A549 treated with CORT108297 at 1 μM for 4 hours (cell line): Measurements from ENCODE around the gene PIAS1. TPM values are rescaled to one million over a fixed set of nuclear protein-coding genes. Genes with fewer than 3 reads are reported as not detected.

Source experiments
- total RNA-seq: library from RNA; stranded (reverse); fragments of 200-300 nt; extraction: Qiagen RNA extraction; gene quantifications from 5 replicates; pipeline ENCODE4 v1.2.3, GENCODE V29; 2022

PIAS1 gene
- 16.5 to 21.1 TPM (median 19.0 TPM) in 5 replicates for total RNA-seq

DNA sequence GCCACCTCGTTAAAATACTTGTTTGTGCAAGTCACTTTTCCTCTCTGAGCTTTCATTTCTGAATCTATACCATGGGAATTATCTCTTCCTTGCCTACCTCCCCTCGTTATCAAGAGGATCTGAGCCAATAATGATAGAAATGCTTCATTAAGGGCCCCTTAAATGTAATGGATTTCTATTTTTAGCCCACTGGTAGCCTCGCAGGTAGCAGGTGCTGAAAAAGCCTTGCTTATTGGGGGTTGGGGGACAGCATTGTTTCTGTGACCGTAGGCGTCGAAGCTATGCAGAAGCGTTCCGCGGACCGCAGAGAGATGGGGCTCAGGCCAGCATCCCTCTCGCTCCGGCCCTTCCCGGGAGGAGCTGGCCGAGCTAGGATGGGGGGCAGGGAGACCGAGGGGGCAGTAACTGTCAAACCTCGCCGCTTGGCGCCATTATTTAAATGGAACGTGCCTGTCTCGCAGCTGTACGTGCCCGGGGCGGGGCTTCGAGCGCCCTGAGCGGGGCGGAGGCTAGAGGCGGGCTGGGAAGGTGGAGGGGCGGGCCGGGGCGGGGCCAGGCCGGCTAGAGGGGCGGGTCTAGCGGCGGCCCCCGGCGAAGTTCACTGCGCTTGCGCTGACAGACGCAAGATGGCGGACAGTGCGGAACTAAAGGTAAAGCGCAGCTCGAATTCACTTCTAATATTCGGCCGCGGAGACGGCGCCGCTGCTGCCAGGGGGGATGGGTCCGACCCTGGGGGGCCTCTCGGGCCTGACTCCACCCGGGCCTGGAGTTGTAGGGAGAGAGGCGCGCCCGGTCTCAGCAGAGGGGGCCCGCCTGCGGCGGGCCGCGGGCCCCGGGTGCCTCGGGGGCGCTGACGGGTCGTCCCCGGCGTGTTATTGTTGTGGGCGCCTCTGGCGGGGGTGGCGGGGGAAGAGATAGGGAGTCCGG, at the start of gene PIAS1:
TSS of gene PIAS1 (plus strand) at position 615 of the 927 bp plus-strand sequence. CDS start at position 627, 12 bp downstream.

DNA sequence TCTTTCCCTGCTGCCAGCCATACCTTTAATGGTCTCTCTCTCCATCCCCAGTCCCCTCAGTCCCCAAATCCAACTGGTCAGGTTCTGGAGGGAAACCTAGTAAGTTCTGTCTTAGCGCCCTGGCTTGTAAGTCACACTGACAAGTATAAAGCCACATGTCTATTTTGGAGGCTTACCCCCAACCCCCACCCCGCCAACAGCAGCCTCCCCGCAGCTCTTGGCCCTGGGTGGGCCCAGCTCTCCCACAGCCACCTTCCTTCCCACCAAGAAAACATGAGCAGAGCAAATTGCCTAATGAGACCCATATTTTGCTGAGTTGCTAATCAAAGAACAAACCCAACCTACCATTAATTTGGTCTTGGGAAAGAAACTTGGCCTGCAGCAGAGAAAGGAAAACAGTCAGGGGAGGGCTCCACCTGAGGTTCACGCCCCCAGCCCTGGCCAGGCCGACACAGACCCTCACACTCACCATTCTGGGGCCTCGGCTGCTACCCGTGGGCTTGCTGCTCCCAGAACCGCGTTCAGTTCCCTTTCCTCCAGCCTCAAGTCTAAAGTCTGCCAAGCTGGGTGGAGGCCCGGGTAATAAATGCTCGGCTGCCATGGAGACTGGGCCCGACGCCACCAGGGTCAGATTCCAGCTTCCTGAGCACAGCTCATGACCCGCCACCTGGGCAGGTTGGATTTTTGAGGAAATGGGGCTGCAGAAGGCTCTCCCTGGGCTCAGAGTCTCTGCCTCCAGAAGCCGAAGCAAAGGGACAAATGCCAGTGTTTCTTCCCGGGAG, 150.9 kb downstream of the PIAS1 start, which contains the start of gene CALML4:
TSS of gene CALML4 (minus strand) at position 557 of the 782 bp plus-strand sequence. CDS start at position 472, 85 bp downstream.

DNA sequence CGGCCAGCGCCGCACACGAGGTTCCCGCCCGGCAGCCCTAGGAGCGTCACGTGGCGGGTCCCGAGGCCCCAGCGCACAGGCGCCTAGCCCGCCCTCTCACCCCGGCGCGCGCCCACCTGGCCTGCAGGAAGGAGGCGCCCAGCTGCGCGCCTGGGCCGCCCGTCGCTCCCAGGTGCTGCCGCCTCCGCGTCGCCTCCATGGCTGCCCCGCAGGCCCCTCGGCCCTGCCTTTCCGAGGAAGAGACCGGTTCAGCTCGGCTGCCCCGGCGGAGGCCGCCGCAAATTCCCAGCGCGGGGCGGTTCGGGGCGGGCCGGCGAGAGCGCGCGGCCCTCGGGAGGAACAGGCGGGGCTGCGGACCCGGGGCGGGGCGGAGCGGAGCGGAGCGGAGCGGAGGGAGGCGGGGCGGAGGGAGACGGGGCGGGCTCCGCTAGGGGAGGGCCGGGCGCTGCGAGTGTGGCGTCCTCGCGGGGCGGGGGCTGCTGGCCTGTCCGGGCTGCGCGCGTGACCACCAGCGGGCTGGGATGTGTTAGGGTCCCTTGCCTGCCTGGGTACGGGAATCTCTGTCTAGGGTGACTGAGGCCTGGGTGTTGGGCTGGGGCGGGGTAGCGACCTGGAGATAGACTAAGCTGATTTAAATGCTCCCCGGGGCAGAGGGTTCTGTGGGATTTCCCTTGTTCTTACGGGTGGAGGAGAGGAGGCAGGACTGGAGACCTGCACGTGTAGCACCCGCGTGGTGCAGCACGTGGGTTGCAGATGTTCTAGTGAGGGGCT, 175.5 kb downstream of the PIAS1 start, which contains the start of gene CLN6:
TSS of gene CLN6 (minus strand) at position 343 of the 771 bp plus-strand sequence. CDS start at position 199, 144 bp downstream.

Other genes starting within 250 kb of the PIAS1 start
- 0.02 to 0.05 TPM (median 0.04 TPM) in 4 of 5 replicates, not detected in the other for gene SKOR1, start 228.8 kb upstream of the PIAS1 start, total RNA-seq
- gene RNU6-1, start 214.3 kb upstream of the PIAS1 start, total RNA-seq = not detected in 5 replicates
- 8.3 to 9.4 TPM (median 8.5 TPM) in 5 replicates for gene CALML4, start 151.0 kb downstream of the PIAS1 start, total RNA-seq
- 58.7 to 88.6 TPM (median 86.7 TPM) in 5 replicates for gene CLN6, start 175.4 kb downstream of the PIAS1 start, total RNA-seq
- 14.4 to 25.2 TPM (median 21.2 TPM) in 5 replicates for gene FEM1B, start 223.4 kb downstream of the PIAS1 start, total RNA-seq